HEK293 (cell line): ENCODE data around the gene SPTLC2.

Experiments
- CTCF ChIA-PET: fragments of 350-600 bp; formaldehyde crosslinking; extraction: SDS; loops from one replicate; lab custom pipeline; 2021; ENCODE audit warnings: antibody characterized with exemption; lab: Yijun Ruan, JAX
- POLR2A ChIA-PET: fragments of 300-600 bp; formaldehyde crosslinking; extraction: SDS; loops from one replicate; lab custom pipeline; 2020; ENCODE audit warnings: antibody characterized with exemption, inconsistent platforms; lab: Yijun Ruan, JAX
- H3K27ac ChIP-seq: fragments of 200-500 bp; sonication (Bioruptor generic); 2 replicates; pipeline ENCODE4 v1.5.1; 2014; ENCODE audit warnings: low read depth, low read length, control low read depth, inconsistent platforms; ENCODE audit errors: extremely low read depth
- H3K36me3 ChIP-seq, 2 experiments: fragments of 200-500 bp in 1 of 2; sonication (Bioruptor generic) in 1 of 2; 1 replicate in 1 of 2; 2 replicates in 1 of 2; pipeline ENCODE4 v1.5.1; 2014 to 2017; ENCODE audit warnings: inconsistent platforms in 2 of 2, low read length in 2 of 2; ENCODE audit not compliant: control insufficient read depth in 2 of 2, insufficient read depth in 1 of 2
- H3K4me1 ChIP-seq: fragments of 200-500 bp; sonication (Bioruptor generic); 2 replicates; pipeline ENCODE4 v1.5.1; 2014; ENCODE audit warnings: mild to moderate bottlenecking, low read length, inconsistent platforms; ENCODE audit not compliant: control insufficient read depth, insufficient read depth
- H3K4me3 ChIP-seq: 2 replicates; pipeline ENCODE4 v1.5.1; 2011; ENCODE audit warnings: low read depth, mild to moderate bottlenecking, control low read depth, low read length, moderate library complexity
- H3K9me3 ChIP-seq: fragments of 200-500 bp; sonication (Bioruptor generic); 2 replicates; pipeline ENCODE4 v1.5.1; 2014; ENCODE audit warnings: low read depth, low read length, inconsistent platforms; ENCODE audit not compliant: control insufficient read depth, insufficient read depth
- BCL11A ChIP-seq: fragments of 450-650 bp; formaldehyde crosslinking; IDR thresholded peaks from 2 replicates; pipeline ENCODE4 v1.5.1; 2016; ENCODE audit warnings: low read depth, missing biosample characterization, missing genetic modification characterization
- HOXC10 ChIP-seq: sonication (generic); formaldehyde crosslinking; IDR thresholded peaks from 2 replicates; pipeline ENCODE4 v1.8.1; 2023; ENCODE audit warnings: mild to moderate bottlenecking, missing genetic modification reagents
- SCRT2 ChIP-seq: fragments of 450-650 bp; formaldehyde crosslinking; IDR thresholded peaks from 2 replicates; pipeline ENCODE4 v1.5.1; 2016; ENCODE audit warnings: missing biosample characterization, missing genetic modification characterization
- TCF7L2 ChIP-seq: IDR thresholded peaks from 2 replicates; pipeline ENCODE4 v1.6.1; 2011; ENCODE audit warnings: low read depth, mild to moderate bottlenecking, inconsistent platforms, low read length, moderate library complexity, borderline replicate concordance
- ZBTB8A ChIP-seq: fragments of 450-650 bp; formaldehyde crosslinking; IDR thresholded peaks from 2 replicates; pipeline ENCODE4 v1.5.1; 2016; ENCODE audit warnings: missing biosample characterization, missing genetic modification characterization
- ZIC2 ChIP-seq: fragments of 450-650 bp; formaldehyde crosslinking; IDR thresholded peaks from 2 replicates; pipeline ENCODE4 v1.5.1; 2016; ENCODE audit warnings: missing biosample characterization, missing genetic modification characterization
- ZNF148 ChIP-seq: fragments of 450-650 bp; formaldehyde crosslinking; IDR thresholded peaks from 2 replicates; pipeline ENCODE4 v1.5.0; 2017; ENCODE audit warnings: missing biosample characterization, missing genetic modification characterization, borderline replicate concordance
- ZNF169 ChIP-seq: fragments of 450-650 bp; formaldehyde crosslinking; IDR thresholded peaks from 2 replicates; pipeline ENCODE4 v1.5.1; 2016; ENCODE audit warnings: missing biosample characterization, missing genetic modification characterization
- ZNF211 ChIP-seq: fragments of 450-650 bp; formaldehyde crosslinking; IDR thresholded peaks from 2 replicates; pipeline ENCODE4 v1.5.1; 2016; ENCODE audit warnings: low read depth, missing biosample characterization, missing genetic modification characterization
- ZNF223 ChIP-seq: fragments of 450-650 bp; formaldehyde crosslinking; IDR thresholded peaks from 2 replicates; pipeline ENCODE4 v1.5.1; 2016; ENCODE audit warnings: missing biosample characterization, missing genetic modification characterization
- ZNF629 ChIP-seq: fragments of 450-650 bp; formaldehyde crosslinking; IDR thresholded peaks from 2 replicates; pipeline ENCODE4 v1.5.1; 2017; ENCODE audit warnings: missing biosample characterization, missing genetic modification characterization
- ZNF645 ChIP-seq: fragments of 450-650 bp; formaldehyde crosslinking; IDR thresholded peaks from 2 replicates; pipeline ENCODE4; 2016; ENCODE audit warnings: missing biosample characterization, missing genetic modification characterization
- ZNF654 ChIP-seq: fragments of 450-650 bp; formaldehyde crosslinking; IDR thresholded peaks from 2 replicates; pipeline ENCODE4 v1.5.1; 2016; ENCODE audit warnings: low read depth, missing biosample characterization, missing genetic modification characterization
- ZNF660 ChIP-seq: fragments of 450-650 bp; IDR thresholded peaks from 2 replicates; pipeline ENCODE4 v1.5.1; 2018; ENCODE audit warnings: missing biosample characterization, mild to moderate bottlenecking, missing genetic modification characterization
- ZNF776 ChIP-seq: fragments of 450-650 bp; formaldehyde crosslinking; IDR thresholded peaks from 2 replicates; pipeline ENCODE4 v1.5.0; 2017; ENCODE audit warnings: missing biosample characterization, missing genetic modification characterization, borderline replicate concordance
- ZNF792 ChIP-seq: fragments of 450-650 bp; formaldehyde crosslinking; IDR thresholded peaks from 2 replicates; pipeline ENCODE4 v1.5.1; 2016; ENCODE audit warnings: missing biosample characterization, missing genetic modification characterization
- ZSCAN4 ChIP-seq: fragments of 450-650 bp; formaldehyde crosslinking; IDR thresholded peaks from 2 replicates; pipeline ENCODE4 v1.5.1; 2017; ENCODE audit warnings: missing biosample characterization, missing genetic modification characterization
- TF ChIP-seq, protein P1 (sequence below): fragments of 450-650 bp; formaldehyde crosslinking; IDR thresholded peaks from 2 replicates; pipeline ENCODE4 v1.5.1; 2017; ENCODE audit warnings: missing biosample characterization, missing genetic modification characterization
- TF ChIP-seq, protein P2 (sequence below): fragments of 450-650 bp; formaldehyde crosslinking; IDR thresholded peaks from 2 replicates; pipeline ENCODE4 v1.5.1; 2016; ENCODE audit warnings: missing biosample characterization, missing genetic modification characterization
- TF ChIP-seq, protein P3 (sequence below): fragments of 450-650 bp; formaldehyde crosslinking; IDR thresholded peaks from 2 replicates; pipeline ENCODE4 v1.5.1; 2016; ENCODE audit warnings: missing biosample characterization, missing genetic modification characterization, borderline replicate concordance

The SPTLC2 gene

GRCh38 chr14:77473921-77474320 lies 142.5 kb downstream of the SPTLC2 start (continued):
- no peak for TF ChIP-seq ZNF148 (tag by site-specific recombination)
- TF ChIP-seq ZBTB8A, result no peak

GRCh38 chr14:77470224-77470870 lies 146.1 kb downstream of the SPTLC2 start:
- ChIA-PET CTCF (interaction anchor here (0.6 to 1.0 kb wide), 2 partner anchors 11 to 22 kb away, joined by 3 to 4 read pairs; no protein-coding TSS in a partner anchor), POLR2A (no interaction called here)
- no peaks in the 10 kb centered on the region for H3K9me3 ChIP-seq
- no peak overlapping the region for H3K4me3 ChIP-seq
- no peaks in the 10 kb centered on the region for H3K4me1 ChIP-seq
- H3K36me3 ChIP-seq, result peaks cover 35 to 40% of the 10 kb centered on the region in 2 experiments
- no peak overlapping the region for H3K27ac ChIP-seq
- TF ChIP-seq ZNF654 (tag by site-specific recombination) (no peak), ZNF792 (tag by site-specific recombination) (no peak), ZNF645 (tag by site-specific recombination) (no peak), ZNF169 (tag by site-specific recombination) (no peak), ZNF223 (tag by site-specific recombination) (no peak), TCF7L2 (no peak), ZIC2 (tag by site-specific recombination) (peak; percentile 91), ZNF211 (tag by site-specific recombination) (no peak), SCRT2 (tag by site-specific recombination) (no peak), HOXC10 (CRISPR knock-in tag) (no peak), ZNF629 (tag by site-specific recombination) (peak; percentile 26; the same call in 1 of the 2 replicates), BCL11A (tag by site-specific recombination) (peak; percentile 56; the same call in 1 of the 2 replicates), ZNF660 (no peak), ZSCAN4 (tag by site-specific recombination) (no peak), ZNF776 (tag by site-specific recombination) (no peak)
- TF ChIP-seq, protein P1, sequence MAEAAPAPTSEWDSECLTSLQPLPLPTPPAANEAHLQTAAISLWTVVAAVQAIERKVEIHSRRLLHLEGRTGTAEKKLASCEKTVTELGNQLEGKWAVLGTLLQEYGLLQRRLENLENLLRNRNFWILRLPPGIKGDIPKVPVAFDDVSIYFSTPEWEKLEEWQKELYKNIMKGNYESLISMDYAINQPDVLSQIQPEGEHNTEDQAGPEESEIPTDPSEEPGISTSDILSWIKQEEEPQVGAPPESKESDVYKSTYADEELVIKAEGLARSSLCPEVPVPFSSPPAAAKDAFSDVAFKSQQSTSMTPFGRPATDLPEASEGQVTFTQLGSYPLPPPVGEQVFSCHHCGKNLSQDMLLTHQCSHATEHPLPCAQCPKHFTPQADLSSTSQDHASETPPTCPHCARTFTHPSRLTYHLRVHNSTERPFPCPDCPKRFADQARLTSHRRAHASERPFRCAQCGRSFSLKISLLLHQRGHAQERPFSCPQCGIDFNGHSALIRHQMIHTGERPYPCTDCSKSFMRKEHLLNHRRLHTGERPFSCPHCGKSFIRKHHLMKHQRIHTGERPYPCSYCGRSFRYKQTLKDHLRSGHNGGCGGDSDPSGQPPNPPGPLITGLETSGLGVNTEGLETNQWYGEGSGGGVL (tag by site-specific recombination), result no peak
- TF ChIP-seq, protein P2, sequence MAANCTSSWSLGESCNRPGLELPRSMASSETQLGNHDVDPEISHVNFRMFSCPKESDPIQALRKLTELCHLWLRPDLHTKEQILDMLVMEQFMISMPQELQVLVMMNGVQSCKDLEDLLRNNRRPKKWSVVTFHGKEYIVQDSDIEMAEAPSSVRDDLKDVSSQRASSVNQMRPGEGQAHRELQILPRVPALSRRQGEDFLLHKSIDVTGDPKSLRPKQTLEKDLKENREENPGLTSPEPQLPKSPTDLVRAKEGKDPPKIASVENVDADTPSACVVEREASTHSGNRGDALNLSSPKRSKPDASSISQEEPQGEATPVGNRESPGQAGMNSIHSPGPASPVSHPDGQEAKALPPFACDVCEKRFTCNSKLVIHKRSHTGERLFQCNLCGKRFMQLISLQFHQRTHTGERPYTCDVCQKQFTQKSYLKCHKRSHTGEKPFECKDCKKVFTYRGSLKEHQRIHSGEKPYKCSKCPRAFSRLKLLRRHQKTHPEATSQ (tag by site-specific recombination), result no peak
- TF ChIP-seq, protein P3, sequence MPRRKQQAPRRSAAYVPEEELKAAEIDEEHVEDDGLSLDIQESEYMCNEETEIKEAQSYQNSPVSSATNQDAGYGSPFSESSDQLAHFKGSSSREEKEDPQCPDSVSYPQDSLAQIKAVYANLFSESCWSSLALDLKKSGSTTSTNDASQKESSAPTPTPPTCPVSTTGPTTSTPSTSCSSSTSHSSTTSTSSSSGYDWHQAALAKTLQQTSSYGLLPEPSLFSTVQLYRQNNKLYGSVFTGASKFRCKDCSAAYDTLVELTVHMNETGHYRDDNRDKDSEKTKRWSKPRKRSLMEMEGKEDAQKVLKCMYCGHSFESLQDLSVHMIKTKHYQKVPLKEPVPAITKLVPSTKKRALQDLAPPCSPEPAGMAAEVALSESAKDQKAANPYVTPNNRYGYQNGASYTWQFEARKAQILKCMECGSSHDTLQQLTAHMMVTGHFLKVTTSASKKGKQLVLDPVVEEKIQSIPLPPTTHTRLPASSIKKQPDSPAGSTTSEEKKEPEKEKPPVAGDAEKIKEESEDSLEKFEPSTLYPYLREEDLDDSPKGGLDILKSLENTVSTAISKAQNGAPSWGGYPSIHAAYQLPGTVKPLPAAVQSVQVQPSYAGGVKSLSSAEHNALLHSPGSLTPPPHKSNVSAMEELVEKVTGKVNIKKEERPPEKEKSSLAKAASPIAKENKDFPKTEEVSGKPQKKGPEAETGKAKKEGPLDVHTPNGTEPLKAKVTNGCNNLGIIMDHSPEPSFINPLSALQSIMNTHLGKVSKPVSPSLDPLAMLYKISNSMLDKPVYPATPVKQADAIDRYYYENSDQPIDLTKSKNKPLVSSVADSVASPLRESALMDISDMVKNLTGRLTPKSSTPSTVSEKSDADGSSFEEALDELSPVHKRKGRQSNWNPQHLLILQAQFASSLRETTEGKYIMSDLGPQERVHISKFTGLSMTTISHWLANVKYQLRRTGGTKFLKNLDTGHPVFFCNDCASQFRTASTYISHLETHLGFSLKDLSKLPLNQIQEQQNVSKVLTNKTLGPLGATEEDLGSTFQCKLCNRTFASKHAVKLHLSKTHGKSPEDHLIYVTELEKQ, result no peak
